ENCODE data around the gene FNDC5.

Gene FNDC5

GRCh38 chr1:32870615-32871363, at the start of gene FNDC5:
FNDC5 (minus strand) TSS chr1:32870912.
- H3K4me3 ChIP-seq (ENCODE audit: low read depth, low read length), result no peak within 1 kb of the TSS
- DNase-seq (ENCODE audit: low read depth), result no peak
- TF ChIP-seq, protein P1, sequence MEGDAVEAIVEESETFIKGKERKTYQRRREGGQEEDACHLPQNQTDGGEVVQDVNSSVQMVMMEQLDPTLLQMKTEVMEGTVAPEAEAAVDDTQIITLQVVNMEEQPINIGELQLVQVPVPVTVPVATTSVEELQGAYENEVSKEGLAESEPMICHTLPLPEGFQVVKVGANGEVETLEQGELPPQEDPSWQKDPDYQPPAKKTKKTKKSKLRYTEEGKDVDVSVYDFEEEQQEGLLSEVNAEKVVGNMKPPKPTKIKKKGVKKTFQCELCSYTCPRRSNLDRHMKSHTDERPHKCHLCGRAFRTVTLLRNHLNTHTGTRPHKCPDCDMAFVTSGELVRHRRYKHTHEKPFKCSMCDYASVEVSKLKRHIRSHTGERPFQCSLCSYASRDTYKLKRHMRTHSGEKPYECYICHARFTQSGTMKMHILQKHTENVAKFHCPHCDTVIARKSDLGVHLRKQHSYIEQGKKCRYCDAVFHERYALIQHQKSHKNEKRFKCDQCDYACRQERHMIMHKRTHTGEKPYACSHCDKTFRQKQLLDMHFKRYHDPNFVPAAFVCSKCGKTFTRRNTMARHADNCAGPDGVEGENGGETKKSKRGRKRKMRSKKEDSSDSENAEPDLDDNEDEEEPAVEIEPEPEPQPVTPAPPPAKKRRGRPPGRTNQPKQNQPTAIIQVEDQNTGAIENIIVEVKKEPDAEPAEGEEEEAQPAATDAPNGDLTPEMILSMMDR (IDR thresholded peaks at IDR 0.05; ENCODE audit: control insufficient read depth, extremely low read depth, insufficient read depth), result no peak

GRCh38 chr1:32919811-32920733, 49.4 kb upstream of the FNDC5 start:
- no peak overlapping the region for H3K4me3 ChIP-seq (ENCODE audit: low read depth, low read length)
- TF ChIP-seq, protein P1 (IDR thresholded peaks at IDR 0.05; ENCODE audit: control insufficient read depth, extremely low read depth, insufficient read depth), result no peak
- no peak for DNase-seq (ENCODE audit: low read depth)

GRCh38 chr1:32918179-32918578, 47.5 kb upstream of the FNDC5 start:
- DNase-seq (ENCODE audit: low read depth), result no peak
- TF ChIP-seq, protein P1 (IDR thresholded peaks at IDR 0.05; ENCODE audit: control insufficient read depth, extremely low read depth, insufficient read depth), result no peak
- H3K4me3 ChIP-seq (ENCODE audit: low read depth, low read length), result no peak overlapping the region

- no peak for DNase-seq (ENCODE audit: low read depth)
- TF ChIP-seq, protein P1 (IDR thresholded peaks at IDR 0.05; ENCODE audit: control insufficient read depth, extremely low read depth, insufficient read depth), result no peak
- no peak overlapping the region for H3K4me3 ChIP-seq (ENCODE audit: low read depth, low read length)
These were observed 46.8 kb upstream of the FNDC5 start for GRCh38 chr1:32917521-32917920.

DNA sequence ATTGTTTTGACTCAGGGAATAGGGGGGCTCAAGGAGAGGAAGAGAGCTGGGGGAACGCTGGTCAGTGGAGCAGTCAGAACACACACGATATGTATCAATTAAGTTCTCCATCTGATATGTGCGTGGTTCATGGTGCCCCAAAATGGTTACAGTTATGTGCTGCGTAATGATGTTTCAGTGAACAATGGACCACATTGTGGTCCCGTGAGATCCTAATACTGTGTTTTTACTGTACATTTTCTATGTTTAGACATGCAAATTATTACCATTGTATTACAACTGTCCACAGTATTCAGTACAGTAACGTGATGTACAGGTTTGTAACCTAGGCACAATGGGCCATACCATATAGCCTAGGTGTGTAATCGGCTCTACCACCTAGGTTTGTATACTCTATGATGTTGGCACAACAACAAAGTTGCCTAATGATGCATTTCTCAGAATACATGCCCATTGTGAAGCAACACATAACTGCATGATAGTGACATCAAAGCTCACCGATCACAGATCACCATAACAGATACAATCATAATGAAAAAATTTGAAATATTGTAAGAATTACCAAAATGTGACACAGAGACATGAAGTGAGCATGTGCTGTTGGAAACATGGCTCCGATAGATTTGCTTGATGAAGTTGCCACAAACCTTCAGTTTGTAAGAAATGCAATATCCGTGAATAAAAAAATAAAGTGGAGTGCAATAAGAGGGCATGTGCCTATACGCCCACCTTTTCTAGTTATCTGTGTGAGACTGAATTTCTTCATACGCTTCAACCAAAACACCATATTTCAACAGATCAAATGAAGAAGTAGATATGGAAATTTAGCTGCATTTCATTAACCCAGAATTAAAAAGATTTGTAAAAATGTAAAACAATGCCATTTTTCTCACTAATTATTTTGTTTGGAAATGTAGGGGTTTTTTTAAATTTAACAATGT, 45.3 kb upstream of the FNDC5 start:
- H3K4me3 ChIP-seq (ENCODE audit: low read depth, low read length), result no peak overlapping the region
- DNase-seq (ENCODE audit: low read depth), result no peak
- TF ChIP-seq, protein P1 (IDR thresholded peaks at IDR 0.05; ENCODE audit: control insufficient read depth, extremely low read depth, insufficient read depth), result no peak

DNA sequence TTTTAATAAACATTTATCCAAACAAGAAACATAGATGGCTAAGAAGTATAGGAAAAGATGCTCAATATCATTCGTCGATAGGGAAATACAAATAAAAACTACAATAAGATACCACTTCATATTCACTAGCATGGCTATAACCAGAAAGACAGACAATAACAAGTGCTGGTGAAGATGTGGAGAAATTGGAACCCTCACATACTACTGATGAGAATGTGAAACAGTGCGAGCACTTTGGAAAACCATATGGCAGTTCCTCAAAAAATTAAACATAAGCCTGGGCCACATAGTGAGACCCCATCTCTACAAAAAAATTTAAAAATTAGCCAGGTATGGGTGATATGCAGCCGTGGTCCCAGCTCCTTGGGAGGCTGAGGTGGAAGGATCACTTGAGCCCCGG, 39.6 kb upstream of the FNDC5 start:
- H3K4me3 ChIP-seq (ENCODE audit: low read depth, low read length), result no peak overlapping the region
- TF ChIP-seq, protein P1 (IDR thresholded peaks at IDR 0.05; ENCODE audit: control insufficient read depth, extremely low read depth, insufficient read depth), result no peak
- no peak for DNase-seq (ENCODE audit: low read depth)

All from LNCaP clone FGC (cell line).